Thyroid gland (tissue), 4 donors: ENCODE results near the gene COMMD8.

Source experiments
- POLR2A ChIP-seq, 2 donors: fragments of 450-650 bp; IDR thresholded peaks; one replicate each; pipeline ENCODE4 v1.6.1; 2017; ENCODE audit warnings: antibody characterized with exemption in 2 of 2, mild to moderate bottlenecking in 2 of 2, moderate library complexity in 1 of 2
- TF ChIP-seq, protein P1 (sequence below), 6 experiments: fragments of 200-600 bp in 3 of 6; fragments of 450-650 bp in 3 of 6; sonication (generic) in 3 of 6; IDR thresholded peaks; one replicate each; pipeline ENCODE4 v1.5.1; 2016 to 2019; ENCODE audit warnings: antibody characterized with exemption in 6 of 6, mild to moderate bottlenecking in 2 of 6, inconsistent platforms in 1 of 6, moderate library complexity in 1 of 6

DNA sequence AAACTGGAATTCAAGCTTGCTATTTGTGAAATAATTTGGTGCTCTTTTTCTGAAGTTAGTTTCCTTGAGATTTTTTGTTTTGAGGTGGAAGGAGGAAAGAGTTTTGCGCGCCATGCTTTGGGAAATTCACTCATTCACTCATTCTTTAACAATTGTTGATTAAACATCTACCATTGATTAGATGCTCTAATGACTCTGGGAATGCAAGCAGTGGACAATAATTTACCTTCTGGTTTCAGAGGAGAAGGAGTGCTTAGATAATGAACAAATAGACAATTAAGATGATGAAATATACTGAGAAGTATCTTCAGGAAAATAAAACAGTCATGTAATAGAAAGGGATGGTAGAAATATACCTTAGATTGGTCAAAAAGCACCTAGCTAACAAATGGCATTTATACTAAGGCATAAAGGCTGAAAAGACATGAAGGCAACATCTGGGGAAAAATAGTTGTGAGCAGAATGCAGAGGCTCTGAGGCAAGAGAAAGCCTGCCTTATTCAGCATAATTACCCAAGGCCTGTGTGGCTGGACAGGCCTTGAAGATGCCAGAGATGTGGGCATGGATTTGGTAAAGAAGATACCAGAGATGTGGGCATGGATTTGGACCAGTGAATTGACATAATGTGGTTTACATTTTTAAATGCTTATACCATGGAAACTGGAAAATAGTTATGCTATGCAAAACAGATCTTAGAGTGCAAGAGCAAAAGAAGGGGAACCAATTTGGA is 2.7 kb upstream of the COMMD8 start:
- TF ChIP-seq, protein P1, sequence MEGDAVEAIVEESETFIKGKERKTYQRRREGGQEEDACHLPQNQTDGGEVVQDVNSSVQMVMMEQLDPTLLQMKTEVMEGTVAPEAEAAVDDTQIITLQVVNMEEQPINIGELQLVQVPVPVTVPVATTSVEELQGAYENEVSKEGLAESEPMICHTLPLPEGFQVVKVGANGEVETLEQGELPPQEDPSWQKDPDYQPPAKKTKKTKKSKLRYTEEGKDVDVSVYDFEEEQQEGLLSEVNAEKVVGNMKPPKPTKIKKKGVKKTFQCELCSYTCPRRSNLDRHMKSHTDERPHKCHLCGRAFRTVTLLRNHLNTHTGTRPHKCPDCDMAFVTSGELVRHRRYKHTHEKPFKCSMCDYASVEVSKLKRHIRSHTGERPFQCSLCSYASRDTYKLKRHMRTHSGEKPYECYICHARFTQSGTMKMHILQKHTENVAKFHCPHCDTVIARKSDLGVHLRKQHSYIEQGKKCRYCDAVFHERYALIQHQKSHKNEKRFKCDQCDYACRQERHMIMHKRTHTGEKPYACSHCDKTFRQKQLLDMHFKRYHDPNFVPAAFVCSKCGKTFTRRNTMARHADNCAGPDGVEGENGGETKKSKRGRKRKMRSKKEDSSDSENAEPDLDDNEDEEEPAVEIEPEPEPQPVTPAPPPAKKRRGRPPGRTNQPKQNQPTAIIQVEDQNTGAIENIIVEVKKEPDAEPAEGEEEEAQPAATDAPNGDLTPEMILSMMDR (IDR thresholded peaks at IDR 0.05): no peak
- TF ChIP-seq POLR2A (IDR thresholded peaks at IDR 0.05): no peak
